Measurements from ENCODE around the gene SFTPA1.
"Not testable (repeated sequence)": the region's sequence is repeated elsewhere in the genome, so short reads cannot be mapped to it uniquely, and the experiment has no call there.

The SFTPA1 gene

GRCh38 chr10:79610601-79611191 lies at the start of gene SFTPA1:
TSS of gene SFTPA1 (plus strand) at chr10:79610939. CDS start at chr10:79611826, 887 bp downstream.
- no peak for DNase-seq (ENCODE audit: low read depth in 2 of 2)

DNA sequence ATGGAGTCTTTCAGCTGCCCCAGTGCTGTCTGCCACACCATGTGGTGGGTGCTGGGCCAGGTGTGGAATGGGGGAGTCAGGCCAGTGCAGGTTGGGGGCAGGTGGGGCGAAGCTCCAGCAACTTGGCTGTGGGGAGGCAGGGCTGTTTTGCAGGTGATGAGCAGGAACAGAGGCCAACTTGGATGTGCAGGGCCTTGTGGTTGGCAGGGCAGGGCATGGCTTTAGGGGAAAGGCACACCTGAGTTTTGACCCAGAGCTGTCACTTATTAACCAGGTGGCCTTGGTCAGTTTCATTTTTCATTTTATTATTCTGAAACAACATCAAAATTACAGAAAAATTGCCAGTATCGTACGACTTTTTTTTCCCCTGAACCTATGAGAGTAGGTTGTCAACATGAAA lies 49.5 kb upstream of the SFTPA1 start:
- DNase-seq (ENCODE audit: low read depth in 2 of 2): no peak

DNA sequence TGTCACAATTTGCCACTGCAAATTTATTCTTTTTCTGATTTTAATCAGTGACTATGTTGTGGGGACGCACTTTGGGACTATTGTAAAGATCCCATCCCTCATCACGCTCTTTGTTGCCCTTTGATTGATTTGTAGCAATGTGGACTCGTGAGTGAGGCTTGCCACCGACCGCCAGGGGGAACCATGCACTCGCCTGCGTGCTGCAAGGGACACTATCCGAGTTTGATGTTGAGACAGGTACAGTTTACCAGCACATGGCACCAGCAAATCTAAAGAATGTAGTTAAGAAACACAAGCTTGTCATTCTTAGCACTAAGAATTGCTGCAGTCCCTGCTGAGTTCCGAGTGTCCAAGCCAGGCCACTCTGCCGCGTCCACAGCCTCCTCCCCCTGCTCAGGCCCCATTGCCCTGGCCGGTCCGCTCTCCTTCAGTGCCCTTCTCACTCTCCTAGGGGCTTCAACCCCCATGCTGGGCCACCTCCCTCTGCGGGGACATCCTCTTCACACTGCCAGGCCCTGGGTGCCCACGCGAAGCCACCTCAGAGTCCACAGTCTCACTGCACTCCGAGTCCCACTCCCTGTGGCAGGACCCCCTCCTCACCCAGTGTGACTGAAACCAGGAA lies 48.5 kb upstream of the SFTPA1 start:
- DNase-seq (ENCODE audit: low read depth in 2 of 2): peak; percentile 11 to 45

GRCh38 chr10:79563426-79563825 lies 47.3 kb upstream of the SFTPA1 start:
- DNase-seq (ENCODE audit: low read depth in 2 of 2): no peak

GRCh38 chr10:79570624-79571023 lies 40.1 kb upstream of the SFTPA1 start:
- not testable (repeated sequence) for DNase-seq (ENCODE audit: low read depth in 2 of 2)

- no peak for DNase-seq (ENCODE audit: low read depth in 2 of 2)
Measured at GRCh38 chr10:79579361-79579760, 31.4 kb upstream of the SFTPA1 start.

- DNase-seq (ENCODE audit: low read depth in 2 of 2): no peak
Measured at GRCh38 chr10:79581044-79581443, 29.7 kb upstream of the SFTPA1 start.

- no peak for DNase-seq (ENCODE audit: low read depth in 2 of 2)
Measured at GRCh38 chr10:79582096-79582495, 28.6 kb upstream of the SFTPA1 start.

- DNase-seq (ENCODE audit: low read depth in 2 of 2): not testable (repeated sequence)
Measured at GRCh38 chr10:79582954-79583353, 27.8 kb upstream of the SFTPA1 start.

- no peak for DNase-seq (ENCODE audit: low read depth in 2 of 2)
Measured at GRCh38 chr10:79583488-79584024, 27.2 kb upstream of the SFTPA1 start.

DNA sequence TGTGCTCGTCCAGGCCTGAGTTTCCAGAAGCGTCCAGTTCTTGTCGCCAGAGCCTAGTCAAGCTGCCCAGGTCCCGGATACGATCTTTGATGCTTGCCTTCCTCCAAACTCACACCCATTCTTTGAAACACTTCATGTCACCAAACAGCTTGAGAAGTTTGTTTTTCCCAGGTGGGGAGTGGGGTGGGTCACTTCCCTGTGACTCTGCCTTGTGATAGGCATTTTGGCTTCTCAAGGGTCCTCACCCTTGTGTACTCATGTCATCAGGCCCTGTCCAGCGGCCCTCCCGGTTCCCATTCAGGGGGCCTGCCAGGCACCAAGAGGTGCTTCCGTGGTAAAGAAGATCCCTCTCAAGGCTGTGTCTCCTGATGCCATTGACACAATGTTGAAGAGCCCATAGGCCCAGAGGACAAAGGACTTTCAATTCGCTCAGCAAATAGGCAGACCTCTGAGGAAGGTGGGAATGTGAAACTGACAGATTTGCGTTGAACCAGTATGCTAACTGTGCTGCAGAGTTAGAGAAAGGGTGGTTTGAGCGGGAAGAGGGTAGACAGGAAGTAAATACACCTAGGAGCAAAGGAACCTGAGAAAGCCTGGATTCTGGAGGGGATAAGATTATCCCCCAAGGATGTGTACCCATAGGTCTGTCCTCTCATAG lies 24.7 kb upstream of the SFTPA1 start:
- DNase-seq (ENCODE audit: low read depth in 2 of 2): no peak

DNA sequence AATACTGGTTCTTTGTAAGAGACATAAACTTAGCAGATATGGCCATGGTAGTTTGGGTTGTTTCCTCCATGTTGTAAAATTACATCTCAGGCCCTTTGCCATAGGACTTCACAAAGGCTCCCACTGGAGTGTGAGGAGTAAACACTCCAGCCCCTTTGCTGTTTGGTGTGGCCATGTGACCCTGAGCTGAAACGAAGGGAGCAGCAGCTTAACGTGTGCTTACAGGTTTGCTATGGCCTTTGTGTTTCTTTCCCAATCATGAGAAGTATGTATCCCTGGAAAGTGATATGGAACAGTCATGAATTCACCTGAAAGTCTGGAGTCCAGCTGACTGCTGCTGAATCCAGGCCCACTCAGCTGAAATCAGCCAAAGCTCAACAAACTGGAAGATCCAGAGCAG lies 23.8 kb upstream of the SFTPA1 start:
- no peak for DNase-seq (ENCODE audit: low read depth in 2 of 2)

- no peak for DNase-seq (ENCODE audit: low read depth in 2 of 2)
Measured at GRCh38 chr10:79588800-79589199, 21.9 kb upstream of the SFTPA1 start.

DNA sequence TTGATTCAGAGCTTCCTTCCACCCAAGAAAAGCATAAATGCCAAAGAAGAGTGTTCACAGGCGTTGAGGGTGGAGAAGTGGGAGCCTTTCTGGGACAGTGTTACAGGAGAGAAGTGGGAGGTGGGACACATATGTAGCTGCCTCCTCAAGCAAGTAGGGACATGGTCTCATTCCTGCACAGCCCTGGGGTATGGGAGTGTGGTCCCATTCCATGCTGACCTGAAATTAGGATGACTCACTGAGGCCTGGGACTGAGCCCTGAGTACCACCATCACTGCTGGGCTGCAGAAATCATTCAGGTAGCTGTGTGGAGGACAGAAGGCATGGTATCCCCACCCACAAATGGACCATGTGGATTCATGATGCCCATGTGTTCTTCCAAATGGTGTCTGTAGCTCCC lies 17.4 kb upstream of the SFTPA1 start:
- no peak for DNase-seq (ENCODE audit: low read depth in 2 of 2)

DNA sequence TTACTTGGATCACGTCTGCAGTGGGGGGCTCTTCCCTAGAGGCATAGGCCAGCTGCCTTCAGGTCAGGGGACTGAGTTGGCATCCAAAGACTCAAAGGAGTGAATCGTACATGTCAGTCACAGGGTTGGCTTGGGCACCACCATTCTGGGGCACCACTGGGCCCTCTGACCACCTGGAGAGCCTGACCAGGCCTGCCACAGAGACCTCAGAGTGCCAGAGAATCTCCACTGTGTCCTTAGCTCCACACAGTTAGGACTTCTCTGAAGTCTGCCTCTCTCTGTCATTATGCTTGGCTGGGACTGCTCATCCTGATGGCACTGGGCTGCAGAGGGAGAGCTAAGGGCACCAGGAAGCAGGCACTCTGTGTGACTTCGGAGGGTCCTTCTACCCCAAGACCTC lies 16.2 kb upstream of the SFTPA1 start:
- not testable (repeated sequence) for DNase-seq (ENCODE audit: low read depth in 2 of 2)

- no peak for DNase-seq (ENCODE audit: low read depth in 2 of 2)
Measured at GRCh38 chr10:79595510-79595909, 15.2 kb upstream of the SFTPA1 start.

- DNase-seq (ENCODE audit: low read depth in 2 of 2): not testable (repeated sequence)
Measured at GRCh38 chr10:79599644-79600043, 11.1 kb upstream of the SFTPA1 start.

GRCh38 chr10:79601939-79602338 lies 8.8 kb upstream of the SFTPA1 start:
- DNase-seq (ENCODE audit: low read depth in 2 of 2): no peak

- DNase-seq (ENCODE audit: low read depth in 2 of 2): no peak
Measured at GRCh38 chr10:79602953-79603352, 7.8 kb upstream of the SFTPA1 start.

GRCh38 chr10:79604294-79604693 lies 6.4 kb upstream of the SFTPA1 start:
- no peak for DNase-seq (ENCODE audit: low read depth in 2 of 2)

DNA sequence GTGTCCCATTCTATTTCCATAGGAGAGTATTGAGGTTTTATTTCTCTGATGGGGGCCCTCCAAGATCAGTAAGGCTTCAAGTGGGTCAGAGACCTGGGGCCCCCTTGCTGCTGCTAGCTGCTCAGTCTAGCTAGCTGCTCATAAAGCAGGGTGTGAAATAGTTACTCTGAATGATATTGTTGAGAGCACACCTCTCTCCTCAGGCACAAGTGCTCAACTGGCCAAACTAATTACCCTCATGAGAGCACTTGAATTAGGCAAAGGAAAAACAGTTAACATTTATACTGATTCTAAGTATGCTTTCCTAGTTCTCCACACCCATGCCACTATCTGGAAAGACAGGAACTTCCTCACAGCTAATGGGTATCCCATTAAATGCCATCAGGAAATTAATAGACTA lies 5.4 kb upstream of the SFTPA1 start:
- no peak for DNase-seq (ENCODE audit: low read depth in 2 of 2)

- no peak for DNase-seq (ENCODE audit: low read depth in 2 of 2)
Measured at GRCh38 chr10:79608505-79609375, 2.0 kb upstream of the SFTPA1 start.
